Effector memory CD4-positive, alpha-beta T cell (primary cell): ENCODE results near the gene BPNT1.
A peak's percentile ranks its signal among the peaks of the same experiment; 100 is the strongest.
"Not testable (repeated sequence)": the region's sequence is repeated elsewhere in the genome, so short reads cannot be mapped to it uniquely, and the experiment has no call there.

Experiments used
- DNase-seq, 3 donors: peaks; one replicate each; pipeline ENCODE4 v3.0.0-alpha.2; 2020
- H3K27ac ChIP-seq: 2 replicates; pipeline ENCODE4 v1.7.0; 2013; ENCODE audit warnings: mild to moderate bottlenecking, low read length, moderate library complexity; ENCODE audit not compliant: insufficient read depth, poor library complexity, severe bottlenecking
- H3K27me3 ChIP-seq: replicated peaks from 2 replicates; pipeline ENCODE4 v1.7.0; 2013; ENCODE audit warnings: mild to moderate bottlenecking, low read length; ENCODE audit not compliant: insufficient read depth, control insufficient read depth, poor library complexity, severe bottlenecking
- H3K36me3 ChIP-seq: 2 replicates; pipeline ENCODE4 v1.7.0; 2013; ENCODE audit warnings: mild to moderate bottlenecking, low read length, moderate library complexity; ENCODE audit not compliant: control insufficient read depth, insufficient read depth
- H3K4me1 ChIP-seq: 2 replicates; pipeline ENCODE4 v1.7.0; 2013; ENCODE audit warnings: low read length, mild to moderate bottlenecking; ENCODE audit not compliant: control insufficient read depth, insufficient read depth, poor library complexity, severe bottlenecking
- H3K4me3 ChIP-seq: 2 replicates; pipeline ENCODE4 v1.7.0; 2013; ENCODE audit warnings: low read length, low read depth, mild to moderate bottlenecking; ENCODE audit not compliant: insufficient read depth, poor library complexity, severe bottlenecking
- H3K9me3 ChIP-seq: 2 replicates; pipeline ENCODE4 v1.7.0; 2013; ENCODE audit warnings: mild to moderate bottlenecking, low read length, moderate library complexity; ENCODE audit not compliant: control insufficient read depth

BPNT1 gene

DNA sequence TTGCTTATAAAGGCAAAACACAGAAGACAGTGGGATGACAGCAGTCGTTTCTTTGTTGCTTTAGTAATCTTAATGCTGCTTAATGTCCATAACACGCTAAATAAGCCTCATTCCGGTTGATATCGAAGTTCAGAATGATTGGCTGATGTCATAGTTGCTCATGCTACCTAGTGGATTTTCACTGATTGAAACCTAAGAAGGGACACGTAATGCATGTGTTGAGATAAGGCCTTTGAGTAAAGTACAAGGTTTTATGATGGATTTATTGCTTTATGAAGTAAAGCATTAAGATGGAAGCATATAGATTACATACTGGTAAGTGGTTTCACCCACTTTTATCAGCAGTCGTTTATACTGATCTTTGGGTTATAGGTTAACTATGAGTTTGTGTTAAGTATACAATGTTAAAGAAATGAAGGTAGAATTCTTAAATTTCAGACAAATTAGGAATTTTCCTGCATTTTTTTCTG is 29.5 kb upstream of the BPNT1 start:
- no peak overlapping the region for H3K4me3 ChIP-seq
- no peaks in the 10 kb centered on the region for H3K9me3 ChIP-seq
- no peak overlapping the region for H3K27ac ChIP-seq
- no peak for DNase-seq
- H3K36me3 ChIP-seq = peaks cover 28% of the 10 kb centered on the region
- H3K4me1 ChIP-seq = peaks cover 4% of the 10 kb centered on the region
- no peaks in the 10 kb centered on the region for H3K27me3 ChIP-seq

DNA sequence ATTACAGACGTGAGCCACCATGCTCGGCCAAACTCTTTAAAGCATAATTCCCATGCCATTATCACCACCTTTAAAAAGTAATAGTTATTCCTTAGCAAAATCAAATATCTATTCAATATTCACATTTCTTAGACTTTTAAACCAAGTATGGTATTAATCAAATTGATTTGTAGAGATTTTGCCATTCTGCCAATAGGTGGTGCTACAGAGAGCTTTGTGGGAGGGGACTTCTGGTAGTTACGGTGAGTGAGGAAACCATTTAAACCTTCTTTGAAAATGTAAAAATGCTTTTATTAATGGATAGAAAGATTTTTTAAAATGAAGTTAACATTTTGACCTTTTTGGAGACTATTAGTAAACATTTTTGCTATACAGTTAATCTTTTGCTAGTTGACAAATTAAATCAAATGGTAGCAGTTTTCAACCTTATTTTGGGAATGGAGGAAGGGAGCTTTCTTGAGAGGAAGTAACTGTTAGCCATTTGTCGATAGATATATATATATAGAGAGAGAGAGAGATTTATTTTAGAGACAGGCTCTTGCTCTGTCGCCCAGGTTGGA is 23.6 kb upstream of the BPNT1 start:
- no peaks in the 10 kb centered on the region for H3K27me3 ChIP-seq
- H3K27ac ChIP-seq = no peak overlapping the region
- peak in 1 of 3 donors; percentile 5 for DNase-seq
- peaks cover 45% of the 10 kb centered on the region for H3K36me3 ChIP-seq
- H3K4me3 ChIP-seq = no peak overlapping the region
- H3K4me1 ChIP-seq = no peaks in the 10 kb centered on the region
- H3K9me3 ChIP-seq = no peaks in the 10 kb centered on the region

DNA sequence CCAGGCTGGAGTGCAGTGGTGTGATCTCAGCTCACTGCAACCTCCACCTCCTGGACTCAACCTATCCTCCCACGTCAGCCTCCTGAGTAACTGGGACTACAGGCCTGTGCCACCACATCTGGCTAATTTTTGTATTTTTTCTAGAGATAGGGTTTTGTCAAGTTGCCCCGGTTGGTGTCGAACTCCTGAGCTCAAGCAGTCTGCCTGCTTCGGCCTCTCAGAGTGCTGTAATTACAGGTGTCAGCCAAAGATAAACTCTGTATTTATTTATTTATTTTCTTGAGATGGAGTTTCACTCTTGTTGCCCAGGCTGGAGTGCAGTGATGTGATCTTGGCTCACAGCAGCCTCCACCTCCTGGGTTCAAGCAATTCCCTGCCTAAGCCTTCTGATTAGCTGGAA is 23.0 kb upstream of the BPNT1 start:
- peaks cover 43% of the 10 kb centered on the region for H3K36me3 ChIP-seq
- not testable (repeated sequence) for H3K4me1 ChIP-seq, H3K27me3 ChIP-seq, DNase-seq, H3K4me3 ChIP-seq, H3K27ac ChIP-seq, H3K9me3 ChIP-seq

DNA sequence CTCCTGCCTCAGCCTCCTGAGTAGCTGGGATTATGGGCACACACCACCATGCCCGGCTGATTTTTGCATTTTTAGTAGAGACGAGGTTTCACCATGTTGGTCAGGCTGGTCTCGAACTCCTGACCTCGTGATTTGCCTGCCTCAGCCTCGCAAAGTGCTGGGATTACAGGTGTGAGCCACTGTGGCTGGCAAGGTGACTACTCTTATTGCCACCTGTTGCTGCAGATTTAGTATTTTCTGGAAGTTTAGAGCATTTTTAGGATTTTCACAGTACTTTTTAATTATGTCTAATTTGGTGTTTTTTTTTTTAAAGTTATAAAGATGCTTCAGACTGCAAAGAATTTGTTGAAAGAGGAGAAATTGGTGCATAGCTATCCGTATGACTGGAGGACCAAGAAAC is 20.9 kb upstream of the BPNT1 start:
- DNase-seq, H3K27ac ChIP-seq, H3K4me1 ChIP-seq, H3K4me3 ChIP-seq, H3K27me3 ChIP-seq, H3K9me3 ChIP-seq: not testable (repeated sequence)
- H3K36me3 ChIP-seq = peaks cover 56% of the 10 kb centered on the region

DNA sequence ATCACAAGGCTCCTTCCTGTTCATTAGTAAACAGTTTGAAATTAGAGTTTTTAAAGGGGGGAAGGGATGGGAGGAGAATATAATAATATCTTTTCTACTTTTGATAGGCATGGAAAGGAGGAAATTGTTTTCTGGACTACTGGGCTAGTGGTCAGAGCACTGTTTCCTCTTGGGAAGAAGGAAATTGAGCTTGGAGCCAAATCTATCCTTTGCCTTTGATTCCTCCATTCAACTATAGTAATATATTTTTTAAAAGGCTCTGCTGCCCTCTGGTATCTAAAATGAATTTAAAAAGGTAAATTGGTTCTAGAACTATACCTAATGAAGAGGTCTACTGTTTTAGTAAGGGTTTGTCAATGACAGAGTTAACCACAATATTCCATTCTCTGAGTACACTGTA is 10.2 kb upstream of the BPNT1 start:
- H3K4me3 ChIP-seq = no peak overlapping the region
- DNase-seq = no peak
- no peaks in the 10 kb centered on the region for H3K27me3 ChIP-seq
- peaks cover 55% of the 10 kb centered on the region for H3K36me3 ChIP-seq
- no peaks in the 10 kb centered on the region for H3K9me3 ChIP-seq
- peaks cover 7% of the 10 kb centered on the region for H3K4me1 ChIP-seq
- H3K27ac ChIP-seq = no peak overlapping the region

DNA sequence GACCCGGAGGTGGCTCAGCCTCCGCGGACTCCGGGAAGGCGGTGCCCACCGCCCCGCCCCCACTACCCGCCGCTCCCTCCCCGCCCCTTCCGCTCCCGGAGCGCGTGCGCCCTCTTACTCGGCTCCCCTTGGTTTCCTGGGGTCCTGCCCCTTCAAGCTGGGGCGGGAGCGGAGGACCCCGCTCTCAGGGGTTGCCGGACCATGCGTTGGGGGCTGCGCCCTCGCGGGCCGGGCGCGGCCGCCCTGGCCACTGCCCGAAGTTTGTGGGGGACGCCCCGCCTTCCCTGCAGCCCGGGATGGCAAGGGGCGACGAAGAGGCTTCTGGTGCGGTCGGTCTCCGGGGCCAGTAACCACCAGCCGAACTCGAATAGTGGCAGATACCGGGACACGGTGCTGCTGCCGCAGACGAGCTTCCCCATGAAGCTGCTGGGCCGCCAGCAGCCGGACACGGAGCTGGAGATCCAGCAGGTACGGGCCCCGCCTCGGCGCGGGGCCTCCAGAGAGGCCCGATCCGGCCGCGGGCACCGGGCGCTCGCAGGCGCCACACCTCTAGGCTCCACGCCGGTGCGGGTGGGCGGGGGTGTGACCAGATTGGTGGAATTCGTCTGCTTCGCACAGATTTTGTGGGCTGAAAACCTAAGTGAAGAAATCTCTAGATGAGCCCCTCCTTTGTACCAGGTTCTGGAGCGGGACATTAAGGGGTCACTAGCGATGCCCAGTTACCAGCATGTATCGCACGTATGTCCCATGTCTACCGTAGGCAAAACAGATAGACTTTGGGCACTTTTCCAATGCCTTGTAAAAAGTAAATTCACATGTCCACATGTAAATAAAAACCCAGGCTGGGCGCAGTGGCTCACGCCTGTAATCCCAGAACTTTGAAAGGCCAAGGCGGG is 4.7 kb upstream of the BPNT1 start, which contains the start of gene IARS2:
Gene IARS2 (plus strand): TSS at position 117 of the 896 bp plus-strand sequence. CDS start 85 bp downstream, at position 202.
- Histone ChIP-seq H3K27ac (peak within 1 kb of the TSS; percentile 84), H3K4me1 (peaks cover 7% of the 10 kb centered on the region), H3K36me3 (peaks cover 5% of the 10 kb centered on the region), H3K9me3 (no peaks in the 10 kb centered on the region), H3K4me3 (peak within 1 kb of the TSS; percentile 100), H3K27me3 (no peaks in the 10 kb centered on the region)
- peak; percentile 86 to 88 (median 86) for DNase-seq

DNA sequence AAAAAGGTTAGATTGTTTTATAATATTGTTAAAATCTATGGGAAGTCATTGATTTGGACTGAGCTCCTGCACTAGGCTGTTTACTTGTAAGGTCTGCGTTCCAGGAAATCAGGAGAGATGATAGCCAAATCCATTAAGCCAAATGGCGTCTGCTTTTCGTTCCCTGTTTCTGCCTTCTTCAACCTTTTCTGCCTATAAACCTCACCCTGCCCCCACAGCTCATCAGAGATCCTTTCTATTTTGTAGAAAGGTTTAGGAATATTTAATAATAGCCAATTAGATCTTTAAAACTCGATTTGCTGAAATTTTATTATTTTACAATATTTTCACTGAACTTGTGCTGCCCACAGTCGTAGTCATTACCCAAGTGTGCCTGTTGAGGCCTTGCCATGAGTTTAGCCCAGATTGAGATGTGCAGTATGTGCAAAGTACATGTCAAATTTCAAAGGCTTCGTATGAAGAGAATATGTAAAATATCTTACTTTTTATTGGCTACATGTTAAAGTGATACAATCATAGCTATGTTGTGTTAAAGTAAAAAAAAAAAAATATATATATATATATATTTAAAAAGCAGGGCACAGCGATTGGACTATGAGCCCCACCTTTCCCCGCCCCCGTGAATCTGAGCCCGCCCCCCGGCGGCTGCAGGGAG is 3.9 kb upstream of the BPNT1 start:
- peak overlapping the region; percentile 100 for H3K4me3 ChIP-seq
- H3K27me3 ChIP-seq = no peaks in the 10 kb centered on the region
- H3K36me3 ChIP-seq = peaks cover 5% of the 10 kb centered on the region
- DNase-seq = no peak
- no peaks in the 10 kb centered on the region for H3K9me3 ChIP-seq
- H3K4me1 ChIP-seq = peaks cover 7% of the 10 kb centered on the region
- no peak overlapping the region for H3K27ac ChIP-seq

DNA sequence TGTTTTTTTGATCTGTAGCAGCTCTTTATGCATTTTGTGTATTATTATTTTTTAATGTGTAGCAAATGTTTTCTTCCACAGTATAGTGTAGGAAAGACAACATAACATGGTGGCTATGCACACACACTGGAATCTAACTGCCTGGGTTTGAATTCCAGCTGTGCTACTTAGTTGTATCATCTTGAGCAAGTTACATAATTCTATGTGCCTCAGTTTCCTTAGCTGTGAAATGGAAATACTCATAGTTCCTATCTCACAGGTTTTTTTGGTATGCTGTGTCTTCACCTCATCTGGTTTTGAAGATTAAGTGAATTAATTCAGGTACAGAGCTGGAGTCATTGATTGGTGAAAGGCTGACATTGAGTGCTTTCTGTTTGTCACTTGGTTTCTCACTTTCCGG is 3.1 kb upstream of the BPNT1 start:
- Histone ChIP-seq H3K4me1 (peaks cover 7% of the 10 kb centered on the region), H3K27ac (no peak overlapping the region), H3K4me3 (no peak overlapping the region), H3K36me3 (no peaks in the 10 kb centered on the region), H3K27me3 (no peaks in the 10 kb centered on the region), H3K9me3 (no peaks in the 10 kb centered on the region)
- no peak for DNase-seq

DNA sequence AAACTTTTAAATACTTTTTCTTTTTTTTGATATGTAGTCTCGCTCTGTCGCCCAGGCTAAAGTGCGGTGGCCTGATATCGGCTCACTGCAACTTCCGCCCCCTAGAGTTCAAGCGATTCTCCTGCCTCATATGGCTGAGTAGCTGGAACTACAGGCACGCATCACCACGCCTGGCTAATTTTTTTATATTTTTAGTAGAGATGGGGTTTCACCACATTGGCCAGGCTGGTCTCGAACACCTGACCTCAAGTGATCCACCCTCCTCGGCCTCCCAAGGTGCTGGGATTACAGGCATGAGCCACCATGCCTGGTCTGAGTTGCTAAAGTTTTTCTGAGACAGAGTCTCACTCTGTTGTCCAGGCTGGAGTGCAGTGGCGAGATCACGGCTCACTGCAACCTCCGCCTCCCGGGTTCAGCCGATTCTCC is 3.3 kb downstream of the BPNT1 start:
- H3K4me1 ChIP-seq, H3K27me3 ChIP-seq, H3K36me3 ChIP-seq, H3K9me3 ChIP-seq, H3K27ac ChIP-seq, H3K4me3 ChIP-seq, DNase-seq: not testable (repeated sequence)

DNA sequence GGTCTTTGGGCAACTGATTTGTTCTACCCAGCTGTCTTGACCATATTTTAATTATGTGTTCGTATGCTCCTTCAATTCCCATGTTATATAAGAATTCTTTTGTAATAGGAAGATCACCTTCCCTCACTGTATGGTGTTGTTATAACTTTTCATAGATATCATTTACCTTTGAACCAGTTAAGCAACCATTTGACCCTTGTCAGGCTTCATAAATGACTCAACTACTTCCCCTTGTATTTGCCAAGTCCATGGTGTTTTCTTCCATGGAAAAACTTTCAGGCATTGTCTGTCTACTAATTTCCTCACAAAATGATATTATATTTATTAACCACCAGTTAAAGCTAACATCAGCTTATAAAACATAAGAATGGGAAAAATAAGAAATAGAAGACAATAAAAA is 5.1 kb downstream of the BPNT1 start:
- DNase-seq = no peak
- H3K27ac ChIP-seq = no peak overlapping the region

More for the DNA sequence above, 5.1 kb downstream of the BPNT1 start:
- Histone ChIP-seq H3K4me3 (no peak overlapping the region), H3K4me1 (no peaks in the 10 kb centered on the region), H3K36me3 (no peaks in the 10 kb centered on the region), H3K27me3 (no peaks in the 10 kb centered on the region), H3K9me3 (no peaks in the 10 kb centered on the region)
